GM21825 (cell line): ENCODE data around the gene VEZF1.

Experiments used
- ATAC-seq: cut with Tn5 transposase; IDR thresholded peaks from one replicate; pipeline ENCODE4 v1.9.1; 2021; ENCODE audit warnings: mild to moderate bottlenecking, moderate library complexity; ENCODE audit not compliant: unreplicated experiment

Gene VEZF1

DNA sequence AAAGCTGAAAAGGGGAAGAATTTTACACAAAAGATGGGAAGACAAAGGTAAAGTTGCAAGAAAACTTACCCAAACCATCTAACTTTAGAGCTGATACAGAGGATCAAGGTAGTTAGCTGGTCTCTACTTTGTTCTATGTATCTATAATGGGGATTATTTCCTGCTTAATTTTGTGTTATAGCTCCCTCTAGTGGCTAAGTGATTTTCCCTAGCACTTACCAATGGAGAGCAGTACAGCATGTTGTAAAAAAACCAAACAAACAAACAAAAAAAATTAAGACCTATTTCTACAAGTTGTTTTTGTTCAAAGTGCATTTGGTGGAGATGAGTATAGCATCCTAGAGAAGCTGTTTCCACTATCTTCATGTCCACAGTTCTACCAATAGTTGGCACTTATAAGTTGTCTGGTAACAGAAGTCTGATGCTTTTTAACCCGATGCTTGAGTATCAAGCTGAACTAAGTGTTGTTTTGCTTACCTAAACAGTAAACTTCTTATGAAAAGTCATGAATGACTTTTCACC is 11.5 kb upstream of the VEZF1 start:
- no peak for ATAC-seq

DNA sequence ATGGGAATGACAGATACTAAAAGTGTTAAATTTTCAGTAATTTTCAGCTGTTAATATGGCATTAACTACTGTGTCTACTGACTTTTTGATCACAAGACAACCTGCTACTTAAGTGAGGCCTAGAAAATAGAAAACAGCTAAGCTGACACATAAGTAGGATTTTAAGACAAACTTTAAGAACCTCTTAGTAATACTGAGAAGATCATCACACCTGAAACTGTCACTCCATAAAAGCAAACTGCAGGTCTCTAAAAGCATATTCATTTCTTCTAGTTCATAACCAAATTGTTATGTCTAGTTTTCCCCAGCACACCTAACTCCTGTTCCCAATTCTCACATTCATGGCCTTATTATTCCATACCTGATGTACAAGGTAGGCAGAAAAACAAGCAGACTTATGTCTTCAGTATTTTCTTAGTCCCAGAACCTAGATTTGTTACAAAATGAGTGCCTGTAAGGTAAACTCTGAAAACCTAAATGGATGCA is 11.0 kb upstream of the VEZF1 start:
- no peak for ATAC-seq

DNA sequence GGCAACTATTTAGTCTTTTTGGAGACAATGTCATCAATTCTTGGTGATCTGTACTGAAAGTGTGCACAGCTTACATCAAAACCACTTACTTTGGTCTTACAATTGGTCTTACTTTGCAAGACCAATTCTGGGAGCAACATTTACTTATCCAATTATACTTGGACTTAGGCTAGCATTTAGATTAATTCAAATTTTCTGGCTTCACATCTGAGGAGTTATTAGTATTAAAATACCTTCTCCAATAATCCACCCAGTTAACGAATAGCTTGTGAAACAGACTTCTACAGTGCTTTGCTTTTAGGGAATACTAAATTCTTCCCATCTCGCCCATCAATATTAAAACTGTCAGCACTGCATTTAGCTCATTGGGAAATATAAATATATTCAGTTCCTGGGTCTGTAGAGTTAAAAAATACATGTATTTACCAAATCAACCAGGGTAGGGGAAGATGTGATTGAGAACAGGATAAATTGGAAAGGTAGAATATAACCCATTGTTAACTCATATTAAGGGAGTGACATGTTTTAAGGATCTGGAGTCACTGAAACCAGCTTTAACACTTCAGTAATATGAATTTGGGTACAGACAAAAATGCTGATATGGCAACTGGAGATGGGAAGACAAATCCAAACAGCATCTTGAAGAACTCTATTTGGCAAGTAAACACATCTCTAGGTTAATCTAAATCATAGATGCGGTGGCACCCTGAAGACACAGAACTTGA is 9.2 kb upstream of the VEZF1 start:
- ATAC-seq, result no peak

DNA sequence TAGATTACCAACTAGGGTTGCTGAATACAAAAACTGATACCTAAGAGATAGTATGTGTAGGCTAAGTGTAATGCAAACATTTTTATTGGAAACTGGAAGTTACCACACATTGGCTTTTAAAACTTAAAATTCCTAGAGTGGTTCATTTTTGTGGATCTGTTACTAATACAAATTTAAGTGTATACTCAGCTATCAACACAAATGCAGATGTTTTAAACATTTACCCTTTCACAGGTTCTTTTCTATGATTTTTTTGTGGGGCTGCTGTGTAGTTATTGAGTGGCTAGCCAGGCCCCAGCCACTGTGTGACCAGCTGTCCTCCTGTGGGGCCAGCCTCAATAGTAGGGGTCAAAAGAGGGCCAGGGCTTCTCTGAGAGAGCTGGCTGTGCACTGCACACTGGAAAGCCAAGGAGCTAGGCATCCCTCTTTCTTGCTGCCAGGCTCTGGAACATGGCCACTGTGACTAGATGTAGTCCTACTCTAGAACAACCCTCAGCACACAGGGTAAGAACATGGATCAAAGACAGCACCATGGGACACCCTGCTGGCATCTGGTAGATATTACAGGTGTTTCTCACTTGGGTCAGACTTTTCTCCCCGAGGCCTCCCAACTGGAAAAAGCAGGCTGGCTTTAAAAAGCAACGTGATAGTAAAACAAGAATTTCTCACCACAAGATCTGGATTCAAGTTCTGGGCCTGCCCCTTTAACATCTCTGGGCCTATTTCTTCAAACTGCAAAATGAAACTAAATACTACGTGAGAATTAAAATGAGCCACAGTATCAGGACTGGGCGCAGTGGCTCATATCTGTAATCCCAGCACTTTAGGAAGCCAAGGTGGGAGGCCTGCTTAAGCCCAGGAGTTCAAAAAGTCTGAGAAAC is 7.3 kb upstream of the VEZF1 start:
- ATAC-seq, result no peak

DNA sequence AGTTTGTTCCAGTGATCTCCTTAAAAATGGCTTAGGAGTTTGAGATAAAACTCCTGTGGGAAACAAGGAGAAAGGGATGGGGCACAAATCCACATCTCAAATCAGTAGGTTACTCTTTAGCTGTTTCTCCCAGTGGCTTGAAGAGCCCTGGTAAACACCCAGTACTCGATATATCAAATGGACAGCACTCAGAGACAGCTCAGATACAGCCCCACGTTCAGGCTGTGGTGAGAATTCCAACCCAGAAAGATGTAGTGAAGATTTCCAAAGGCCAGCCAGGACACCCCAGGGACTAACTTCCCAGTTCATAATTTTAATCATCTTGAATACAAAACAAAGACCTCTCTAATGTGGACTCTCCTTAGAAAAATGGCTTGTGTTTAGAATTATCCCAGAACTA is 6.4 kb upstream of the VEZF1 start:
- ATAC-seq, result no peak

DNA sequence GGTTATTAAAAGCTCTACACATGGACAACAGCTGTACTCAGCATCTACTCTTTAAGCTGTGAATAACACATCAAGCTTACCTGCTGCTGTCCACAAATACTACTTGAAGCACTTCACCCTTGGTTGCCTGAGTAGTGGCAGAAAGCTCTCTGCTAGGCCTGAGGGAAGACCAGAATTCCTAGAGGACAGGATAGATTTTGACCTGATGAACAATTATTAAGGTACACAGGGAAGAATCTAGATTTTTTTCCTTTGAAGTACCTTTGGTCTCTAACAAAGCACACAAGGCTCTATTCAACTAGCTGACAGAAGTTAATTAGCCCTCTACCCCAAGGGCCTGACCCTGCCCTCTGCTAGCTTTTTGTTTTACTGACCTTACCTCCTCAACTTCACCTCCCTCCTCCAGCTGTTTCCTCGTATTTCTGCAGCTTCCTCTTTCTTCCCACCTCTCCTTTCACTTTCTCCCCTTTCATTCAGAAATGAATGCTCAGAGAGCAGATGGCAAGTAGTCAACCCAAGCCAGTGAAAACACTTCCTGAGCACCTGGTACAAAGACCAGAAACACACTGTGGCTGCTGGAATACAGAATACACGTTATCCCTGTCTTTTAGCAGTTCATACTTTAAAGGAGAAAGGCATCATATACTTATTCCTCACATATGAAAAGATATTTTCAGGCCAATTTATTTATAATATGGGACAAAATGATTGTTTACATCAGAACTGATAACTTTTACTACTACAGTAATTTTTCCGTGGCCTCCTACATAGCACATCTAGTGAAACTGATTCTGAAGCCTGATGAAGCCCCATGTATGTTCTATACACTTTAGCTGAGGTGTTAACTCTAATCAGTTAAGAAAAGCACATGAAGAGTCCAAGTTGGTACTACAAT is 5.7 kb upstream of the VEZF1 start:
- no peak for ATAC-seq

DNA sequence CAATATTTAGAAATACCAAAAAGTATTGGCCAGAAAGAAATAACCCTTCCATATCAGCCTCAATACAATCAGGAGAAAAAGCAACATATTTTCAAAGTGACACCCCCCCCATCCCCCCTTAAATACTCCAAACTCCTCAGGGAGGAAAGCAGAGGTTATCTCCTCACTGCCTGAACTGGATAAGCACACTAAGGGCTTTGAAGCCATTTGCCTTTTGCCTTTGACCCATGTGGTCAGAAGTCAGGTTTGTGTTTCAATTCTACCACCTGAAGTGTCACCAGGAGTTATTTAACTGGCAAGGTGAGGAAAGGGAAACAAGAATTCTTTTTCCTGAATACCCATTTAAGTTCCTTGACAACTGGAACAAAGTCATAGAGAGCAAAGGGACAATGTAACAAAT is 3.5 kb upstream of the VEZF1 start:
- no peak for ATAC-seq

DNA sequence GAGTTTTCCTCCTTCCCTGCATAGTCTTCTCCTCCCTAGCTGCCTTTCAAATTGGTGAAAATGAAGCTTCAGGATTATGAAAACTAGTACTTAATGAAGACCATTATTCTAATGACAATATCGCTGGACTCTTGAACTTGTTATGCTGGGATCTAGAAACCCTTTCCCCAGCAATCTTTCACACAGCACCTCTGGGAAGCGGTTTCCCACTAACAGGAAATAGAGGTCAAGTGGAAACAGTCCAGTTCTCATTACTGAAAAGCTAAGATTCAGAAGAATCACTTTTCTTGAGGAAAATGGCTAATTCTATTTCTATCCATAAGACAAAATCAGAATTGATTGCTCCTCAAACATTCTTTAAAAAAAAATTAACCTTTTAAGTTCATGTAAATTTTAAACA is 2.0 kb upstream of the VEZF1 start:
- no peak for ATAC-seq

DNA sequence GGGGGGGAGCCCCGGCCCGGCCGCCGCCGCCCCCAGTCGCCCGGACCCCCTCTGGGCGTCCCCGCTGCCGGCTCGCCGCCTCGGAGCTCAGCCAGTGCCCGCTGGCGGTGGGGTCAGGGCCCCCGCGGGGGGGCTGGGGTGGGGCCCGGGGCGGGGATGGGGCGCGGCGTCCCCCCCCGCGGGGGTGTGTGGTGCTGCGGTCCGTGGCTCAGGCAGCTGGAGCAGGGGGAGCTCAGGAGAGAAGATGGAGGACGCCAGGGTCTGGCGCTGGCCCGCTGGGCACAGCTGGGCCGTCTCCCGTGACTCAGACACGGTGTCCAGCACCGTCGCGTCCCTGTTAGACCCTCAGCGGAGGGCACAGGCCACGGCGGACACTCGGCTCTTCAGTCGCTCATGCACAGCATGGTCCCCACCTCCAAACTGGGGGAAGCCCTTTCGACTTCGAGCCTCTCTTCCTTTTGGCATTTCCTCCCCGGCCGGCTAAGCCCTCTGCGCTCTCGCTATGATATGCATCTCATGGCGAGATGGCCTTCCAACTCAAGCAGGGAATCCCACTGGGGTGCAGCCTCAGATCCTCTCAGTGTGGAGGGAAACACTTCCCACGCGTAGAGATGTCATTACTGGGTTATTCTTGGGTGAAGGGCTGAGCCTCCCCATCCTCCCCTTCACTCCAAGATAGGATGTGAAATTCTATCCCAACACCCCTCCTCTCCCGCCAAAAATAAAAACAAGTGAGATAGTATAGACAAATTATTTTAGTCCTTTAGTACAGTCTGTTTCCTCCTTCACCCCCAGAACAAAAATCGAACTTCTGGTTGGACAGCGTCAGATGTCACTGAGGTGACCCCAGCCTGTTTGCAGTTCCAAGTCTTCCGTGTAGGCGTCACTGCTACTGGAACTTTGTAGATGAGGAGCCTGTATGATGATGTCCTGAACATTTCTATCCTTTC is 522 bp upstream of the VEZF1 start:
- ATAC-seq, result peak; percentile 60

DNA sequence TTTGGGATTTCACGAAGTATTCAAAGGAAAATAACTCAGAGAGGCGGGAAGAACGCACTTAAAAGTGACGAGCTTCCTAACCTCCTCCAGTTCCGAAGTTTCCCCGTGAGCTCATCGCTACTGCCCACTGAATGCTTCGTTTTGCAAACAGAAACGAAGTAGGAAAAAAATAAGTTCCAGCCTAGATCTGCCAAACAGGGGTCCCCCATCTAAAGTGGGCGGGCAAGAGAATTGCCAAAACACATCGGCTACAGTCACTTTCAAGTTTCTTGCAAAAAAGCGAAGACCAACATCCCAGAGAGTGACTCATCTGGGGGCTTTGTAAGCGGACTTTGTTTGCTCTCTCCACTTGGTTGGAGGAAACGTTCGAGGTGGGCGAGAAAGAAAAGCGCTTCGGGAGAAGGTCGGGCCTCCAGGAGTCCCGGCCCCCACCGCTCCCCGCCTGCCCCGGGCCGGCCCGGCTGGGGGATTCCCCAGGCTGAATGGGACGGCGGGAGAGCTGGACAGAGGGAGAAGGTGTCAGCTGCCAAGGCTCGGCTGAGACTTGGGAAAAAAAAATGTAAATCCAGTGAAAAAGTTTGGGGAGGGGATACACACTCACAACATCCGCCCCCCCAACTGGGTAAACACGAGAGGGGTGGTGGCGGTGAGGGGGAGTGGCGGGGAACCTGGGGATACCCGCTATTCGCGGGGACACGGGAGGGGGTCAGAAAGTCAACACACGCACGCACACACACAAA is 1.0 kb downstream of the VEZF1 start:
- peak; percentile 14 for ATAC-seq

DNA sequence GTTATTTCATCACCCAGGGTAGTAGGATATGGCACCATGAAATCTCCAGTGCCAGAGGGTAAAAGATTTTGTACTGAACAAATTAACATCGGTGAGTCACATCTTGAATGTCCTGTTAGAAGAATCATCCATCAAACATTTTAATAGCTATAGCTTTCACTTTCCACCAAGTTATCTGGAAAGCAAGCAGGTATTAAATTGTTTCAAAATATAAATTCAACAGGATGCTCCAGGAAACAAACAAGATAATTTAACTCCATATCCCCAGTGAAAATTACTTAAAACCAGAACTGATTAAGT is 2.4 kb downstream of the VEZF1 start:
- no peak for ATAC-seq

DNA sequence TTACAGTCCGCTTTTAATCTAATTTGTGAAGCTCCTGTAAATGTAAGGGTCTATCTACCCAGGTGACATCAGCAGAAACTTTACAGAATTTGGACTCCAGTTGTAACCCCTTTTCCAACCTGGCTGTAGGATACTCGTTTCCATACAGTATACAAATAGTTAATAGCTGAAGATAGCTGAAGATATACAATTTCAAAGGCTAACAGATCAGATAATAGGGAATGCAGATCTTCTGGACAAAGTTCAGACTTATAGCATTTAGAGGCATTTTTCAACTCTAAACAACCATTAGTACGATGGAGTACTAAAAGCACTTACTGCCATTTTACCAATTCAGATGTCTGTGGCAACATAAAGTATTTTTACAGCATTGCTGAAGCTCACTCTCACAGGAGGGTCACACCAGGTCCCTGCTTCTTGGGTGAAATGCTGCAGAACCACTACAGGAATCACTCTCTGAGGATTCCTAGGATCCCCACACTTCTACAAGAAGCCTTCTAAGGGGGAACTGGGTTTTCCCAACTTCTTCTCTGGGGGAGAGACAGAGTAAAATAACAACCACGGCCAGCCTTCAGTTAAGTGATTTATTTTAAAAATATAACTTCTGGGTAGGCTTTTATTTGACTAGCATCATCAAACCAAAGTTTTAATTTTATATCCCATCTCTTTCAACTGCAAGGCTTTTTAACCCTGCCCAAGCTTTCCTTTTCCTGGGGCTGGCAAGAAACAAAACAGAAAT is 2.9 kb downstream of the VEZF1 start:
- no peak for ATAC-seq

DNA sequence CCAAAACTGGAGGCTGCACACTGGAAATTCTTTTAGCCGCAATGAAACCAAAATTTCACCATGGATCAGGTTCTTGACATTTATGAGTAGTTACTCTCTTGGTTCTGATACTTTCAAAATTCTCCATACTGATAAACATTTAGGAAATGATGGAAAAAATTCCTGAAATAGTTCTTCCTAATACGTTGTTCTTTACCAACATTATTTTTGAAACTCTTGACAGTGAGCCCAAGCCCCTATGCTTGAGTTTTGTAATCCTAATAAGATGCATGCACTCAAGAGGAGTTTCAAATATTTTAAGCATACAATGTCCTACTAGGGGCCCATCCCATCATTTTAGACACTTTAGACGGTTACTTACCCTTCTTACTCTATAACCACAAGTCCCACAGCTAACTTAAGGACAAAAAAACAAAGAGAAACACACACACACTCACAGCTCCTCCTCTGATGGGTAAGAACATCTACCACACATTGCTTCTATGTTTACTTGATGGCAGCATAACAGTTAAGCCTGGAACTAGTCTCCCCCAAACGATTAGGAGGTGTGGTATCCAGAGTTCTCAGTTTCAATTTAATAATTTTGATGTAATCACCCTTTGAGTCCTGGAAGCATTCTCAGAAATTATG is 3.7 kb downstream of the VEZF1 start:
- no peak for ATAC-seq

DNA sequence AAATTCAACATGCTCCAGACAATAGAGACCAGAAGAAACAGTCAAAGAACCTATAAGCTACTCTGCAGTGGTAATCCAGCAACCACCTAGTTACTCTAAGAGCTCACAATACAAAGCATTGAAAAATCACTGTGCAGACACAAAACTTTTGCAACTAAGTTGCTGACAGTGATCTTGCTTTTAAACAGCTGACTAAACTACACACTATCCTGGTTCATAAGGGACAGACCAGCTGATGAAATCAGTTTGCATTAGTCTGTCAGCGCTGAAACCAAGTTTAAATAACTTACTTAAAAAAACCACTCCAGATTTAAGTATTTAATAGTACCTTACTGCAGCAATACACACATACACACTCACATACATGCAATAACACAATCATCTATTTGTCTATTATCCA is 4.6 kb downstream of the VEZF1 start:
- ATAC-seq, result no peak

DNA sequence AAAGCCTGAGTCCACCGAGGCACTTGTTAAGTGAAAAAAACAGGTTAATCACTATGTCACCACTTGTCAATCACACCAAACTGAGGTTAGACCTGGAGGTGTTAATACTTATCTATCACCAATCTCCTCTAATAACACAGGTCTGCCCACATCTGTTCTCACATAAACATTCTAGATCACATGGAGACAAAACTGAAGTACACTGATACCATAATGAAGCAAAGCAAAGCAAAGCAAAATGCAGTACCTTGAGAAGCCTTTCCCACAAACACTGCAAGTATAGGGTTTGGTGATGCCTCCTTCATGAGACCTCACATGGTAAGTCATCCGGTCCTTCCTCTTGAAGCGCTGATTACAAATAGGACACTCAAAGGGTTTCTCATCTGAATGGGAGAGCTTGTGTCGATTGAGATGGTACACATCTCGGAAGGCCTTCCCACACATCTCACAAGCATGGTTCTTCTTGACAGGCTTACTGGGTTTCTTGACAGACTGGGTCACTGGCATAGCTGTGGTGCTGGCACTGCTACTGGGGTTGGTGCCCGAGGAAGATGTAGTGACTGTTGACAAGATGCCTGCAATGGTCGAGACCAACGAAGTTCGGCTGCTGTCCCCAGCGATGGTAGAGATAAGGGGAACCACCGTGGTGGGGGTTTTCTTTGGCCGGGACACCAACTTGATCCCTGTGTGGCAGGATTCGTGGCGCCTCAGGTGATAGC is 5.4 kb downstream of the VEZF1 start:
- no peak for ATAC-seq

DNA sequence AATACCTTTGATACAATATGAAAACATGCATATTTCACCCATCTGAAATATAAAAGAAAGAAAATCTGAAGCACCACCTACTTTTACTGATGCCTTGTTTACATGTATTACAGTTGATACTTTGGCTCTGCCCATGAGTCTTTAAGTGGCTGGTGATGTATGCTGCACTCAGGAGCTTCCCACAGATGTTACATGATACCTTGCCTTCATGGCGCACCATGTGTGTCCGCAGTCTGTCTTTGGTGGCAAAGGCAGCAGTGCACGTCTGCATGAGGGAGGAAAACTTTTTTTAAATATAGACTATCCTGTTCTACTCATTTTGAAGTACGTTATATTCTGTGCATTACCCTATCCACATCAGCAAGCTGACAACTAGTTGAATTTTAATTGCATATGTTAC is 7.5 kb downstream of the VEZF1 start:
- ATAC-seq, result no peak

DNA sequence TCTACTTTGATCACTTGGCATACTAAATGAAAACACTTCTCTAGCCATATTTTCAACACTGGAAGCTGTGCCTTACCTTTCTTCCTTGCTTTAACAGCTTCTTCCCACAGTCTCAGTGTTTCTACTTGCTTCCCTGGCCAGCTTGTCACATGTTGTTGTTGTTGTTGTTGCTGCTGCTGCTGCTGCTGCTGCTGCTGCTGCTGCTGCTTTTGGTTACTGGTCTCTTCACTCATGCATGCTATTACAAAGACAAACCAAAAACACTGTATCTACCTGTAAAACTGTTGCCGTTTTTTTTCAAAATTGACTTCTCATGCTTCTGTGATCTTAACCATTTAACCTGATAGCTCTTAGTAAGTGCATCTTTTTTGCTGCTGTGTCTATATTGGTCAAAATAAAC is 9.0 kb downstream of the VEZF1 start:
- no peak for ATAC-seq

DNA sequence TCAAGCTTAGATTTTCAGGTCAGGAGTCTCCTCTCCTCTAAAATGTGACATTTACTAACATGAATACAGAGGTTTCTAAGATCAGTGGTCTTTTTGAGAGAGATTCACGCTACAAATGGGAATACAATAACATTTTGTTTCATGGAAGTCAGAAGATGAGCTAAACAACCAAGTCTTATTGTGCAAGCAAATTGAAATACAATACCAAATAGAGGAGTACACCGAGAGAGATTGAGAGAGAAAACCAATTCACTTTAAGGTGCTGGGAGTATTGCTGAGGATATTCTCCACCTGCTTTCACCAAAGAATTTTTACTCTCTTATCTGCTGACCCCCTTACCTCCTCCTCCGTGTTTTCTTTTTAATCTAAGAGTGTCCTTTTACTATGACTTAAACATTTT is 11.5 kb downstream of the VEZF1 start:
- ATAC-seq, result no peak
